GM18520 (cell line): ENCODE measurements around the gene EFEMP2.

Source experiments
- ATAC-seq: cut with Tn5 transposase; IDR thresholded peaks from one replicate; pipeline ENCODE4 v1.9.1; 2021; ENCODE audit not compliant: unreplicated experiment

EFEMP2 gene

DNA sequence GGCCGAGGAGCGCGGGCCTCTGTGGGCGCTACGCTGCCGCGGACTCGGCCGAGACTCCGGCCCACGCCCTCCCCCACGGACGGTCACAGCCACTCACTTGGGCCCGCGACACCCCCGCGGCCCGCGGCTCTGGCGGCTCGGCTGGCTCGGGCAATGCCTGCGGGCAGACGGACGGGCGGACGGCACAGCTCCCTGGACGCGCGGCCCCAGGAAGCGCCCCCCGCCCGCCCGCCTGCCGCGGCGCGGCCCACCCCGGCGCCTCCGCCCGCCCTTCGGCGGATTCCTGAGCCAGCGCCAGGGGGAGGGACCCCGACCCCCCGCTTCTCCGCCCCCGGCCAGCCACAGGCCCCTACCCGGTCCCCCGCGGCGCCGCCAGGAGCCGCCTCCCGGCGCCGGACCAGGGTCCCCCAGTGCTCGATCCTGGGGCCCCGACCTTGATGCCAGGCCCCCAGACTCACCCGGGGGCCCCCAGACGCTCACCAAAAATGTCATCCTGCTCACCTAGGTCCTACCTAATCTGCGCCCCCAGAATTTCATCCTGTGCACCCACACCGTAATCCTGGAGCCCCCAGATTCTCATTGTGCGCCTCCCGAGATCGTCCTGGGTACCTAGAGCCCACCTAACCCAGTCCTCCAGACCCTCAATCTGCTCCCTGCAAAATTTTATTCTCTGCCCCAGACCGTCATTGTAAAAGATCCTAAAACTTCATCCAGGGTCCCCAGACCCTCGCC lies at the start of gene EFEMP2:
Gene EFEMP2, minus strand, starts transcription at position 215 of the 732 bp plus-strand sequence. CDS start 446 bp downstream, outside the sequence.
- no peak for ATAC-seq

DNA sequence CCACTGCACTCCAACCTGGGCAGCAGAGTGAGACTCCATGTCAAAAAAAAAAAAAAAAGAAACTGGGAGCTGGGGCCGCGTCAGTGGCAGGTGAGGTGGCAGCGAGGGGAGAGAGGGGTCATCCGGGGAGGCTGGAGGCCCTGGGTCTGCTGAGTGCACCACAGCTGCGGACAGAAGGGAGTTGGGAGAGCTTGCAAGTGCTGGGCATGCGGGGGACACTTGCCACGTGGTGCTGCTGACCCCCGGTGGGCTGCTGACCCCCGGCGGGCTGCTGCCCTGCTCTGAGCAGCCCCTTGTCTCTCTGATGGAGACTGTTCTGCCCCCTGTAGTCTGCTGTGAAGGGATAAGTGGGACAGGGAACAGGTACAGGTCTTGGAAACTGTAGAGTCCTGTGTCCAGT lies 49.3 kb upstream of the EFEMP2 start:
- no peak for ATAC-seq

GRCh38 chr11:65921033-65921555 lies 48.5 kb upstream of the EFEMP2 start:
- no peak for ATAC-seq

- ATAC-seq: no peak
Observed at GRCh38 chr11:65920372-65920802, 47.8 kb upstream of the EFEMP2 start.

DNA sequence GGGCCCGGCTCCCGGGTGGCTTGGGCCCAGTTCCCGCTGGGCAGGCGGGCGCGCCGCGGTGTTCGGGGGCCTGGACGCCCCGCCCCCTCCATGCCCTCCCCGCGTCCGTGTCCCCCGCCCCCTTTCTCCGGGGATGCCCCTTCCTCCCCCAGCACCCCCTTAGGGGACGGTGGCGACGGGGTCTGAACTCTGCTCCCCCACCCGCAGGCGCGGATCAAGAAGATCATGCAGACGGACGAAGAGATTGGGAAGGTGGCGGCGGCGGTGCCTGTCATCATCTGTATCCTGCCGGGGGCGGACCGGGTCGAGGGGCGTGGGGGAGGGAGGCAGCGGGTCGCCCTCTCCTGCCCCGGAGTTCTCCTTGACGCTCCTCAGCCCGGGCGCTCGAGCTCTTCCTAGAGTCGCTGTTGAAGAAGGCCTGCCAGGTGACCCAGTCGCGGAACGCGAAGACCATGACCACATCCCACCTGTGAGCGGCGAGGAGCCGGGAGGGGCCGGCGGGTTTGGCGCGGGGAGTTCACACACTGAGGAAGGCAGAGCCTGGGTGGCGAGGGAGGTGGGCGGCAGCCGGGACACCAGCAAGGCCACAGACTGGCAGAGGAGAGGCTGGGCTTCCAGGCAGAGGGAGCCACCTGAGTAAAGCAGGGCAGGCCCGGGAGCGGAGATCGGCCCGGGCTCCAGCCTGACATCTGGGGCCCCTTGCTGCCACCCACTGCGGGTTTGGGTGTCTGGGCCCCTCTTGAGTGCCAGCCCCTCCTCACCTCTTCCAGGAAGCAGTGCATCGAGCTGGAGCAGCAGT lies 47.2 kb upstream of the EFEMP2 start:
- ATAC-seq: peak; percentile 34

DNA sequence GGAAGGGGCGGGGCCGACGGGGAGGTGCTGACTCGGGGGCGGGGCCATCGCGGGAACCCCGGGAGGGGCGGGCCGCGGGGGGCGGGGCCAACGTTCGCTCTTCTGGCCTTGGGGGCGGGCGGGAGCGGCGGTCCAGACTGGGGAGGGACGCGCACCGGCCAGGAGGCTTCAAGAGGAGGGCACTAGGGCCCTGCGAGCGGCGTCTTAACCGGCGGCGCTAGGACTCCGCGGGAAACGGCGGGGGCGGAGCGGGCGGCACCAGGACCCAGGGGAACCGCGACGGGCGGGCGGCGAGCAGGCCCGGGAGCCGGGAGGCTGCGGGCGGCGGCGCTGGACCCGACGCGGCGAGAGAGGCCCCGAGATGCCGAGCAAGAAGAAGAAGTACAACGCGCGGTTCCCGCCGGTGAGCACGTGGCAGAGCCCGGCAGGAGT lies 46.6 kb upstream of the EFEMP2 start, which contains the start of gene DRAP1:
Gene DRAP1, plus strand, starts transcription at position 286 of the 432 bp plus-strand sequence. Its CDS starts 76 bp downstream, at position 362.
- ATAC-seq: peak; percentile 86

DNA sequence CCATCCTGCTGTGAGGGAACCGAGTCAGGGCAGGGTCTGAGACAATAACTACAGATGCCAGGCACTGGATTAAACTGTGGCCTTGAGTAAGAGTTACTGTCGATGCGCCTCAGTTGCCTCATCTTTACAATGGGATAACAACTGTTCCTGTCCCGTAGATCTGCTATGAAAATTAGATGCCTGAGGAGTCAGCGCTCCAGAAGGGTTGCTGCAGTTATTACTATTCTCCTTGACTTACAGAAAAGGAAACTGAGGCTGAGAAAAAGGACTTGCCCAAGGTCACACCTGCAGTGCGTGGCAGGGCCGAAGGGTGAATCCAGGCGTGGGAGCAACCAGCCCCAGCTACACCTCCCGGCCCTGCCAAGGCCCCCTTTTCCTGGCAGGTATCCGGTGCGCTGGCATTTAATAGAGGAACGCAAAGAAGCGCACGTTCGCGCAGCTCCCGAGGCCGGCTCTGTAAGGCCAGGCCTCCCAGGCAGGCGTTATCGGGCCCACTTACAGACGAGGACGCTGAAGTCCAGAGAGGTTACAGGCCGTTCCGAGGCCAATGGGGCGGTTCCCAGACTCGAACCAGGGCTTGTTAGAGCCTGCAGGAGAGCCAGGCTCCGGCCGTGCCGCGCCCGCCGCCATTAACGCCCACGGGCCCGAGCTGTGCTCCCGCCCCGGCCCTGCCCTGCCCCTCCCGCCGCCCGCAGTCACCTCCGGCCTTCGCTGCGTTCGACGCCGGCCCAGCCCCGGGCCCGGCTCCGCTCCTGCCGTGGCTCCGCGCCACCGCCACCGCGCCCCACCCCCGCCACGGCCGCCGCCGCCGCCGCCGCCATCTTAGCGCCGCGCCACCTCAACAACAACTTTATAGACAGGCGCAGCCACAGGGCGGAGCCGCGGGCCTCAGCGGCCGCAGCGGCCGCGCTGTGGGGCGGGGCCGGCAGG lies 45.9 kb upstream of the EFEMP2 start, which contains the start of gene C11orf68:
Gene C11orf68, minus strand, starts transcription at position 852 of the 930 bp plus-strand sequence. Its CDS starts 31 bp downstream, at position 821.
- peak; percentile 32 for ATAC-seq

DNA sequence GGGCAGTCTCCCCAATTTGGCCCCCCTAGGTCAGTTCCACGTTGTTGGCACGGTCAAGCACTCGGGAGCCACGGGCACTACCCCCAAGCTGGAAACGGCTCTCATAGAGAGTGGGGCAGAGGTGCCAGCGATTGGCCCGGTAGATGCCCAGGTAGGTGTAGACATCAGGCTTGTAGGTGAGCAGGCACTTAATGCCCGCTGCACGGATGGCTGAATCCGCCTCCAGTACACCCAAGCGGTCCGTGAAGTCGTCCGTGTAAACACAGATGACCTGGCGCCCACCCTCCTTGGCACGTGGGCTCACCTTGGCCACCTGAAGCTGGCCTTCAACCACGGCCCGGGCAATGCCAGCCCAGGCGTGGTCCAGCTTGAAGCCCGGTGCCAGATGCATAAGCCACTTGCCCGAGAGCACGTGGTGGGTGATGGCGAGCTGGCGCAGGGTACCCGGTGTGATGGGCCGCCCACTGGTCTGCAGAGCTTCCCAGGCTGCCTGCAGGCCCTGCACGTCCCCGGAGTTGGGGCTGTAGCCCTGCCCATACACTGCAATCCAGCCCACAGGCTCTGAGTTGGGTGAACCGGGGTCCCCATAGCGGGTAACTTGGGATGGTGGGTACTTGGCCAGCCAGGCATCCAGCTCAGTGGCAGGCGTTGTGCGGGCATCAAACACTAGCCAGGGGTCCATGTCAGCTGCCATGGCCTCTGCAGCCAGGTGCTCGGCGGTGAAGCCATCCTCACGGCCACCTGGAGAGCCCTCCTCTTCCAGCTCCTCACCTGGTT lies 45.0 kb upstream of the EFEMP2 start:
- ATAC-seq: no peak

- ATAC-seq: no peak
Observed at GRCh38 chr11:65917077-65917433, 44.5 kb upstream of the EFEMP2 start.

DNA sequence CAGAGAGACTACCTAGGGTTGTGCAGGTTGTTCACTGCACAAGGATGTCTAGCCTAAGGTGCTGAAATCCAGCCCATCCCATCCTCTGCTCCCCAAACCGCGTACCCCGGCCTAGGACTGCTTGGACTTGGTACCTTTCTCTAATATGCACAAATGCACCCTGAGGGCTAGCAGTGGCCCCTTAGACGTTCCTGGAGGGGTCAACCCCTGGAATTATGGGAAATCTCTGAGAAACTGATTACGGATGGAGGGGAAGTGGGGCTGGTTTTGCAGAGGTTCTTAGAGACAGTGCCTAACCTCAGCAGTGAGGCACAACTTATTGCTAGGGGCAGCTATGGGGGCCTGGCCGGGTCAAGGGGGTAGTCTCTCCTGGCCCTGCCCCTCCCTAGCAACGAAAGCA lies 43.8 kb upstream of the EFEMP2 start:
- no peak for ATAC-seq

- ATAC-seq: no peak
Observed at GRCh38 chr11:65915821-65916251, 43.2 kb upstream of the EFEMP2 start.

- ATAC-seq: no peak
Observed at GRCh38 chr11:65915101-65915820, 42.7 kb upstream of the EFEMP2 start.

DNA sequence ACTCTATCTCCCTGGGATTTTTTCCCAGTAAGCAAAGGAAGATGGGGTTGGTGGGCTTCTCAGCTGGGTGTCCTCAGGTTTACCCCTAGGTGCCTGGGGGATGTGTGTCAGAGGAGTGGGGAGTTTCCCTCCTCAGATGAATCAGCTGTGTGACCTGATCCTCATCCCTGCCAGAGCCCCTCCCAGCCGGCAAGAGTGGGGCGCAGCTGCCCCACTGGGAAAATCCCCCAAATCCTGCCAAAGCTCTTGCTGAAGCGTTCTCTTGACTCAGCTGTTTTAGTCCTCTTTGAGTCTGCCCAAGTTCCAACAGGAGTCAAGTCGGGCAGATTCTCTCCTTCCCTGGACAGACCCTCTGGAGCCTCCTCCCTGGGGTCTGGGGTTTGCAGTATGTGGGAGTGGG lies 40.2 kb upstream of the EFEMP2 start:
- ATAC-seq: no peak

GRCh38 chr11:65911682-65912568 lies 39.3 kb upstream of the EFEMP2 start:
- ATAC-seq: no peak

DNA sequence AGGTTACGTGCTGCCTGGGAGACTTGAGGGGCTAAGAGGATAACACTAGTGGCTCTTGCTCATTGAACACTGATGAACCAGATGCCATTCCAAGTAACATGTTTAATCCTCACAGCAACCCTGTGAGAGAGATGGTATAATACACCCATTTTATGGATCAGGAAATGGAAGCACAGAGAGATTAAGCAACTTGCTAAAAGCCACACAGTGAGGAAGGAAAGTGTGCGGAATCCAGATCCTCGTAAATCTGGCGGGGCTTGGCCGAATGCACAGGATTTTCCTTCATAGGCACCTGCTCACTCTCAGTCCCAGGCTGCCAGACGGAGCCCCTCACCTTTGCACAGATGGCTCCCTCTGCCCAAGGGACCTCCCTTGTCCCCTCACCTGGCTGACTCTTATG lies 35.3 kb upstream of the EFEMP2 start:
- no peak for ATAC-seq

GRCh38 chr11:65906602-65907001 lies 34.0 kb upstream of the EFEMP2 start:
- no peak for ATAC-seq

DNA sequence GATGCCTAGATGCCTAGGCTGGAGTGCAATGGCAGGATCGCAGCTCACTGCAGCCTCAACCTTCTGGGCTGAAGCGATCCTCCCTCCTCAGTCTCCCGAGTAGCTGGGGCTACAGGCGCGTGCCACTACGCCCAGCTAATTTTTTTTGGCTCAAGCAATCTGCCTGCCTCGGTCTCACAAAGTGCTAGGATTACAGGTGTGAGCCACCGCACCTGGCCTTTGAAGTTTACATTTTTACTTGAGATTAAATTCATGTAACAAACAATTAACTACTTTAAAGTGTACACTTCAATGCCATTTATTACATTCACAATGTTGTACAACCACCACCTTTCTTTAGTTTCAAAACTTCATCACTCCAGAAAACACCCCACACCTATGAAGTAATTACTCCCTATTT lies 31.1 kb upstream of the EFEMP2 start:
- no peak for ATAC-seq

DNA sequence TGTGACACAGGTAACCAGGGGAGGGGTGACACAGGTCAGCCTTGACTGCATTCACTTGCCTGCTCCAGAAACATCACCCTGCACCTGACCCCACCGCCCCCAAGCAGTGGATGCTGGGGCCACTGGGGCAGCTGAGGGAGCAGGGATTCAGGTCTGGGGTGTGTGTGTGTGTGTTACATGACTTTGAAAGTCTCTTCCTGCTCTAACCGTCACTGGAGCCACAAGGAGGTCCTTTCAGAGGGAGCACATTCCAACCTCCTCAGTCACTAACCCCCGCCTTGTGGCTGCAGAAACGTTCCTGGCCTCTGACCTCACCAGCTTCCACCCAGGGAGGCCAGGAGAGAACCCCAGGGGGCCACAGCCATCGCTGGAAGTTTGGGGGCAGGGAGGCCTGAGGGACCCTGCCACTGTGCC lies 30.5 kb upstream of the EFEMP2 start:
- no peak for ATAC-seq
